VCaP (cell line): ENCODE data around the gene WDR70.

Source experiments
- H3K27ac ChIP-seq: fragments of 450-650 bp; 2 replicates; pipeline ENCODE4 v1.5.1; 2017
- TF ChIP-seq, protein P1 (sequence below): fragments of 450-650 bp; conservative IDR thresholded peaks from 2 replicates; pipeline ENCODE4 v1.5.1; 2017; ENCODE audit warnings: mild to moderate bottlenecking, moderate library complexity

WDR70 gene

DNA sequence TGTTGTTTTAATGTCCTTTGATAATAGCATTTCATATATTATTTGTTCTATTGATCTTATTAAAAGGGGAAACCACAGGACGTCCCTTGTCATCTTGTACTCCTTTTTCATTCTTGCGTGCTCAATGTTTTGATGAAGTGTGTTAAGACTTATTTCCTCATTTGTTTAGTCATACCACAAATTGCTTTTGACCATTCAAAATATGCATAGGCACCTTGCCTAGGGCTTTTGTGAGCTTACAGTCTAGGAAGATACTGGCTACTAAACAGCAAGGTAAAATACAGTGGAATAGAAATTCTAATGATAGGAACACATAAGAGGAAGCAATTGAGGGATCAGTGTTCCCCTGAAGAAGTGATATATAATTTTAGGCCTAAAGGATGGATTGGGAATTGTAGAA, 190.3 kb downstream of the WDR70 start:
- TF ChIP-seq, protein P1, sequence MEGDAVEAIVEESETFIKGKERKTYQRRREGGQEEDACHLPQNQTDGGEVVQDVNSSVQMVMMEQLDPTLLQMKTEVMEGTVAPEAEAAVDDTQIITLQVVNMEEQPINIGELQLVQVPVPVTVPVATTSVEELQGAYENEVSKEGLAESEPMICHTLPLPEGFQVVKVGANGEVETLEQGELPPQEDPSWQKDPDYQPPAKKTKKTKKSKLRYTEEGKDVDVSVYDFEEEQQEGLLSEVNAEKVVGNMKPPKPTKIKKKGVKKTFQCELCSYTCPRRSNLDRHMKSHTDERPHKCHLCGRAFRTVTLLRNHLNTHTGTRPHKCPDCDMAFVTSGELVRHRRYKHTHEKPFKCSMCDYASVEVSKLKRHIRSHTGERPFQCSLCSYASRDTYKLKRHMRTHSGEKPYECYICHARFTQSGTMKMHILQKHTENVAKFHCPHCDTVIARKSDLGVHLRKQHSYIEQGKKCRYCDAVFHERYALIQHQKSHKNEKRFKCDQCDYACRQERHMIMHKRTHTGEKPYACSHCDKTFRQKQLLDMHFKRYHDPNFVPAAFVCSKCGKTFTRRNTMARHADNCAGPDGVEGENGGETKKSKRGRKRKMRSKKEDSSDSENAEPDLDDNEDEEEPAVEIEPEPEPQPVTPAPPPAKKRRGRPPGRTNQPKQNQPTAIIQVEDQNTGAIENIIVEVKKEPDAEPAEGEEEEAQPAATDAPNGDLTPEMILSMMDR, result no peak
- H3K27ac ChIP-seq, result no peak overlapping the region

DNA sequence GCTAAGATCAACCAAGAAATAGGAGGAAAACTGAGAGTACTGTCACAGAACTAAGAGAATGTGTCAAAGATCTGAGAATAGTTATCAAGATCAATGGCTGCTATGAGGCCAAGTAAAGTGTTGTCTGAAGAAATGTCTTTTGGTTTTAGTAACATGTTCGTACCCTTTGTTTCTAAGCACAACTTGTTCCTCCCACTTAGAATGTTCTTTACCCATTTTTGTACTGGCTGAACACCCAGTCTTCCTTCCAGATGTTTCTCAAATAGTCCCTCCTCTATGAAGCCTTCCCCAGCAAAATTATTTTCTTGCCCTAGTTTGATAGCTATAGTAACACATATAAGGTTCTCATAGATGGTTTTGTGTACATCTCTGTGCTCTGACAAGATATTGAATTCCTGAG, 191.5 kb downstream of the WDR70 start:
- TF ChIP-seq, protein P1, result no peak
- no peak overlapping the region for H3K27ac ChIP-seq

GRCh38 chr5:37571985-37572384, 192.9 kb downstream of the WDR70 start:
- TF ChIP-seq, protein P1, result no peak
- no peak overlapping the region for H3K27ac ChIP-seq

DNA sequence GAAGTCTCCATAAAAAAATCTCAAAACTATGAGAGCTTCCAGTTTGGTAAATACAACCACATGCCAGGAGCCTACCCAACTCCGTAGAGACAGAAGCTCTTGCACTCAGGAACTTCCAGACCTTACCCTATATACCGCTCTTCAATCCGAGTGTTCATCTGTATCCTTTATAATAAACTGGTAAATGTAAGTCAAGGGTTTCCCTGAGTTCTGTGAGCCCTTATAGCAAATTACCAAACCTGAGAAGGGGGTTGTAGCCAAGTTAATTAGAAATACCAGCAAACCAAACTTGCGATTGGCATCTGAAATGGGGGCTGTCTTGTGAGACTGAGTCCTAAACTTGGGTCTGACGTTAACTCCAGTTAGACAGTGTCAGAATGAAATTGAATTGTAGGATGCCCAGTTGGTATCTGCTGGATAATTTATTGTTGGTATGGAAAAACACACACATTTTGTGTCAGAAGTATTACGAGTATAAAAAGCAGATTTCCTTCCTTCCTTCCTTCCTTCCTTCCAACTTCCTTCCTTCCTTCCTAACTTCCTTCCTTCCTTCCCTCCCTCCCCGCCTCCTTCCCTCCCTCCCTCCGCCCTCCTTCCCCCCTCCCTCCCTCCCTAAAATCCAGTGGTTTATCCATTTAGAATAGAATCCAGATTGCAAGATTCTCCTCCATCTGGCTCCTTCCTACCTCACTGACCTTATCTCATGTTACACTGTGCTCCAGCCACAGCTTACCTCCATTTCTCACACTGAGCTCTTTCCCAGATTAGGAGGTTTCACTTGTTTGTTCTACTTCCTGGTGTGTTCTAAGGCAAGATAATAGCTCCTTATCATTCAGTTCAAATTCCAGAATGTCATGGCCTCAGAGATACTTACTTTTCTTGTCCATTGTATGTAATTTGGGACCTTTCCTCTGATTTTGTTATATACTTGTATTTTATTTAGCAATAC, 196.7 kb downstream of the WDR70 start:
- TF ChIP-seq, protein P1, result no peak
- no peak overlapping the region for H3K27ac ChIP-seq

- TF ChIP-seq, protein P1, result no peak
- H3K27ac ChIP-seq, result no peak overlapping the region
Observed at GRCh38 chr5:37576552-37576951, 197.4 kb downstream of the WDR70 start.

- H3K27ac ChIP-seq, result no peak overlapping the region
- TF ChIP-seq, protein P1, result no peak
Observed at GRCh38 chr5:37578176-37578575, 199.1 kb downstream of the WDR70 start.

DNA sequence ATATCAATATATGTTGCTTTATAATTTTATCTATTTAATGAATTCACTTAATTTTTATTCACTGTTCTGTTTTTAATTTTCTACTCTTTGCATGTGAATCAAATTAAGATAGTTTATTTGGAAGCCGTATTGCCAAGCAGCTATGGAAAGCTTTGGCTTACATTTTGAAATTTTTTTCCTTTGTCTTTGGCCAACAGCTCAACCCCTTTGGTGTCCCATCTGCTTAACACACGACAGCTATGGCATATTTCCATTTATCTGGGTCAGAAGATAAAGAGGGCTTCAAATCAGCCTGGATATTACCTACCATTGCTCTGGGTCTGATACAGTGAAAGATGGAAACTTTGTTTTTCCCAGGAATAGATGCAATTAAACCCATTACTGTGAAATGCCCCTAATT, 201.0 kb downstream of the WDR70 start:
- TF ChIP-seq, protein P1, result no peak
- H3K27ac ChIP-seq, result no peak overlapping the region
